SK-N-SH (cell line): ENCODE measurements around the gene CAST. TPM values are rescaled to one million over a fixed set of nuclear protein-coding genes. Genes with fewer than 3 reads are reported as not detected.

Source experiments
- CTCF ChIA-PET: fragments of 300-600, 350-600 bp; formaldehyde crosslinking; extraction: SDS; loops from one replicate; lab custom pipeline; 2021; lab: Yijun Ruan, JAX
- POLR2A ChIA-PET: fragments of 350-600 bp; sonication (Branson Sonifier 250); formaldehyde crosslinking; extraction: SDS; loops from one replicate; lab custom pipeline; 2020; ENCODE audit warnings: antibody characterized with exemption, inconsistent platforms; lab: Yijun Ruan, JAX
- DNase-seq: peaks from one replicate; pipeline ENCODE4 v3.0.0; 2012
- H2AFZ ChIP-seq: fragments of 200-600 bp; sonication (generic); 2 replicates; pipeline ENCODE4 v1.8.1; 2016; ENCODE audit warnings: antibody characterized with exemption, mild to moderate bottlenecking, low read depth
- H3F3A ChIP-seq: fragments of 200-600 bp; sonication (generic); replicated peaks from 2 replicates; pipeline ENCODE3; 2016; ENCODE audit warnings: antibody characterized with exemption, mild to moderate bottlenecking; ENCODE audit not compliant: insufficient read depth
- H3K27ac ChIP-seq, 2 experiments: fragments of 200-500 bp in 1 of 2; fragments of 200-600 bp in 1 of 2; sonication (Bioruptor generic) in 1 of 2; sonication (generic), shearing (Covaris generic) in 1 of 2; 2 replicates each; pipeline versions ENCODE4 v1.5.1 to v1.6.1; 2014 to 2016; ENCODE audit warnings: low read depth in 2 of 2, inconsistent platforms in 1 of 2, low read length in 1 of 2, mild to moderate bottlenecking in 1 of 2, mixed read lengths in 1 of 2
- H3K27me3 ChIP-seq: fragments of 200-600 bp; sonication (generic), shearing (Covaris generic); 2 replicates; pipeline ENCODE4 v1.6.1; 2016; ENCODE audit warnings: mixed run types; ENCODE audit not compliant: insufficient read depth
- H3K36me3 ChIP-seq, 2 experiments: fragments of 200-500 bp in 1 of 2; fragments of 200-600 bp in 1 of 2; sonication (Bioruptor generic) in 1 of 2; sonication (generic) in 1 of 2; replicated peaks in 1 of 2; 2 replicates each; pipeline versions ENCODE3 to v1.5.1; 2014 to 2016; ENCODE audit warnings: low read length in 1 of 2, mild to moderate bottlenecking in 1 of 2; ENCODE audit not compliant: insufficient read depth in 2 of 2, control insufficient read depth in 1 of 2
- H3K4me1 ChIP-seq, 2 experiments: fragments of 200-500 bp in 1 of 2; fragments of 200-600 bp in 1 of 2; sonication (Bioruptor generic) in 1 of 2; sonication (generic), shearing (Covaris generic) in 1 of 2; 2 replicates each; pipeline versions ENCODE4 v1.5.1 to v1.6.1; 2014 to 2016; ENCODE audit warnings: low read depth in 1 of 2, low read length in 1 of 2, mixed run types in 1 of 2; ENCODE audit not compliant: insufficient read depth in 2 of 2, control insufficient read depth in 1 of 2
- H3K4me2 ChIP-seq: fragments of 200-600 bp; sonication (generic), shearing (Covaris generic); 2 replicates; pipeline ENCODE4 v1.6.1; 2017; ENCODE audit warnings: mixed run types
- H3K4me3 ChIP-seq, 2 experiments: fragments of 200-500 bp in 1 of 2; fragments of 200-600 bp in 1 of 2; sonication (Bioruptor generic) in 1 of 2; sonication (generic), shearing (Covaris generic) in 1 of 2; 2 replicates each; pipeline versions ENCODE4 v1.5.1 to v1.8.1; 2014 to 2016; ENCODE audit warnings: low read depth in 2 of 2, inconsistent platforms in 1 of 2, low read length in 1 of 2, mild to moderate bottlenecking in 1 of 2, mixed read lengths in 1 of 2, moderate library complexity in 1 of 2
- H3K79me2 ChIP-seq: fragments of 200-600 bp; sonication (generic); 2 replicates; pipeline ENCODE4 v1.8.1; 2017; ENCODE audit warnings: mild to moderate bottlenecking; ENCODE audit not compliant: insufficient read depth
- H3K9ac ChIP-seq: fragments of 200-600 bp; sonication (generic); 2 replicates; pipeline ENCODE4 v1.6.1; 2017; ENCODE audit warnings: mixed run types
- H3K9me2 ChIP-seq: fragments of 200-600 bp; sonication (generic); 2 replicates; pipeline ENCODE4 v1.6.1; 2017; ENCODE audit warnings: mixed run types
- H3K9me3 ChIP-seq: fragments of 200-600 bp; sonication (generic); 2 replicates; pipeline ENCODE4 v1.6.1; 2017; ENCODE audit warnings: mixed run types, mild to moderate bottlenecking, moderate library complexity
- H4K20me1 ChIP-seq: fragments of 200-600 bp; sonication (generic); 2 replicates; pipeline ENCODE4 v1.6.1; 2017; ENCODE audit warnings: mild to moderate bottlenecking, mixed run types; ENCODE audit not compliant: insufficient read depth
- CHD2 ChIP-seq: fragments of 150-350 bp; IDR thresholded peaks from 2 replicates; pipeline ENCODE4 v1.6.1; 2018; ENCODE audit warnings: low read length; ENCODE audit not compliant: partially characterized antibody
- EZH2phosphoT487 ChIP-seq: fragments of 200-600 bp; sonication (generic); IDR thresholded peaks from 2 replicates; pipeline ENCODE4 v1.6.1; 2017; ENCODE audit warnings: low read depth, mixed run types, mild to moderate bottlenecking, antibody characterized with exemption, moderate library complexity, borderline replicate concordance
- FOXM1 ChIP-seq: IDR thresholded peaks from 2 replicates; pipeline ENCODE4 v1.4.0; 2012; ENCODE audit warnings: low read depth, mild to moderate bottlenecking
- GABPA ChIP-seq: IDR thresholded peaks from 2 replicates; pipeline ENCODE4 v1.4.0; 2012; ENCODE audit warnings: low read depth, mild to moderate bottlenecking
- JUND ChIP-seq: IDR thresholded peaks from 2 replicates; pipeline ENCODE4 v1.4.0; 2012
- NFIC ChIP-seq: IDR thresholded peaks from 2 replicates; pipeline ENCODE4 v1.4.0; 2012; ENCODE audit warnings: borderline replicate concordance
- POLR2AphosphoS5 ChIP-seq: IDR thresholded peaks from 2 replicates; pipeline ENCODE4 v1.6.1; 2012; ENCODE audit warnings: low read depth, low read length
- RAD21 ChIP-seq: IDR thresholded peaks from 2 replicates; pipeline ENCODE4 v1.6.1; 2012; ENCODE audit warnings: mild to moderate bottlenecking, low read length
- TAF1 ChIP-seq: IDR thresholded peaks from 2 replicates; pipeline ENCODE4 v1.6.1; 2012; ENCODE audit warnings: low read depth, mild to moderate bottlenecking, low read length, moderate library complexity, borderline replicate concordance
- TEAD4 ChIP-seq: IDR thresholded peaks from 2 replicates; pipeline ENCODE4 v1.4.0; 2012; ENCODE audit warnings: mild to moderate bottlenecking, borderline replicate concordance; ENCODE audit not compliant: insufficient read depth
- WGBS: methylation state at CpG from one replicate; pipeline ENCODE4 v1.1.6; 2017; ENCODE audit warnings: low lambda C conversion rate; 5-methylcytosine and 5-hydroxymethylcytosine counted together
- polyA plus RNA-seq, 3 experiments: library from polyadenylated mRNA; depleted of rRNA; stranded (reverse); fragments of >200 nt; gene quantifications; 2 replicates each; pipeline ENCODE4 v1.2.3, GENCODE V29; 2012
- TF ChIP-seq, protein P1 (sequence below): fragments of 200-600 bp; sonication (generic); IDR thresholded peaks from 2 replicates; pipeline ENCODE4 v1.6.1; 2017; ENCODE audit warnings: antibody characterized with exemption, mild to moderate bottlenecking, moderate library complexity
- TF ChIP-seq, protein P2 (sequence below): IDR thresholded peaks from 2 replicates; pipeline ENCODE4 v1.4.0; 2012; ENCODE audit warnings: low read depth, borderline replicate concordance
- TF ChIP-seq, protein P3 (sequence below): fragments of 150-350 bp; IDR thresholded peaks from 2 replicates; pipeline ENCODE4 v1.6.1; 2017; ENCODE audit warnings: antibody characterized with exemption, low read length, low read depth, borderline replicate concordance
- TF ChIP-seq, protein P4 (sequence below): IDR thresholded peaks from 2 replicates; pipeline ENCODE4 v1.4.0; 2012; ENCODE audit warnings: low read depth
- TF ChIP-seq, protein P5 (sequence below): fragments of 150-350 bp; IDR thresholded peaks from 2 replicates; pipeline ENCODE4 v1.6.1; 2016; ENCODE audit warnings: mild to moderate bottlenecking, low read depth, low read length

Gene CAST
- polyA plus RNA-seq, 1 of the 3 experiments (the other 2 are of a cell fraction), result 82.9 TPM

DNA sequence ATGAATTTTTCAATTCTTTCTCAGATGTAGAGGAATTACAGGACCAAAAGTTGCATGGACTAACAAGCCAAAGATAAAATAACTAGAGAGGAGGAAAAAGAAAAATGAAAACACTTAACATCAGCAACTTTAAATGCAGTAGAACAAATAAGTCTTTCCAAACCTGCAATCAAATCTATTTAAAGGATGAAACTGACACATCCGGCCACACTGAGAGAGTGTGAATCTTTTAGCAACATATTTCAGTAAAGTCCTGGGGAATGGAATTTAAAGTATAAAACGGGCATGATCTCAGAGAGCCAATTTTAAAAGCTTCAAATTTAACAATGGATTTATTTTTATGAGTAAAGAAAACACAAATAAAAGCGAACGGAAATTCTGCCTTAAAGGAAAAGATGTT is 17.1 kb downstream of the CAST start:
- DNase-seq, result no peak
- TF ChIP-seq NFIC (no peak), POLR2AphosphoS5 (no peak), TEAD4 (no peak), TAF1 (no peak), EZH2phosphoT487 (no peak), JUND (no peak), GABPA (no peak), FOXM1 (no peak), CHD2 (no peak), RAD21 (no peak)
- TF ChIP-seq, protein P1, sequence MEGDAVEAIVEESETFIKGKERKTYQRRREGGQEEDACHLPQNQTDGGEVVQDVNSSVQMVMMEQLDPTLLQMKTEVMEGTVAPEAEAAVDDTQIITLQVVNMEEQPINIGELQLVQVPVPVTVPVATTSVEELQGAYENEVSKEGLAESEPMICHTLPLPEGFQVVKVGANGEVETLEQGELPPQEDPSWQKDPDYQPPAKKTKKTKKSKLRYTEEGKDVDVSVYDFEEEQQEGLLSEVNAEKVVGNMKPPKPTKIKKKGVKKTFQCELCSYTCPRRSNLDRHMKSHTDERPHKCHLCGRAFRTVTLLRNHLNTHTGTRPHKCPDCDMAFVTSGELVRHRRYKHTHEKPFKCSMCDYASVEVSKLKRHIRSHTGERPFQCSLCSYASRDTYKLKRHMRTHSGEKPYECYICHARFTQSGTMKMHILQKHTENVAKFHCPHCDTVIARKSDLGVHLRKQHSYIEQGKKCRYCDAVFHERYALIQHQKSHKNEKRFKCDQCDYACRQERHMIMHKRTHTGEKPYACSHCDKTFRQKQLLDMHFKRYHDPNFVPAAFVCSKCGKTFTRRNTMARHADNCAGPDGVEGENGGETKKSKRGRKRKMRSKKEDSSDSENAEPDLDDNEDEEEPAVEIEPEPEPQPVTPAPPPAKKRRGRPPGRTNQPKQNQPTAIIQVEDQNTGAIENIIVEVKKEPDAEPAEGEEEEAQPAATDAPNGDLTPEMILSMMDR, result no peak
- TF ChIP-seq, protein P2, sequence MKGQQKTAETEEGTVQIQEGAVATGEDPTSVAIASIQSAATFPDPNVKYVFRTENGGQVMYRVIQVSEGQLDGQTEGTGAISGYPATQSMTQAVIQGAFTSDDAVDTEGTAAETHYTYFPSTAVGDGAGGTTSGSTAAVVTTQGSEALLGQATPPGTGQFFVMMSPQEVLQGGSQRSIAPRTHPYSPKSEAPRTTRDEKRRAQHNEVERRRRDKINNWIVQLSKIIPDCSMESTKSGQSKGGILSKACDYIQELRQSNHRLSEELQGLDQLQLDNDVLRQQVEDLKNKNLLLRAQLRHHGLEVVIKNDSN, result no peak
- TF ChIP-seq, protein P3, sequence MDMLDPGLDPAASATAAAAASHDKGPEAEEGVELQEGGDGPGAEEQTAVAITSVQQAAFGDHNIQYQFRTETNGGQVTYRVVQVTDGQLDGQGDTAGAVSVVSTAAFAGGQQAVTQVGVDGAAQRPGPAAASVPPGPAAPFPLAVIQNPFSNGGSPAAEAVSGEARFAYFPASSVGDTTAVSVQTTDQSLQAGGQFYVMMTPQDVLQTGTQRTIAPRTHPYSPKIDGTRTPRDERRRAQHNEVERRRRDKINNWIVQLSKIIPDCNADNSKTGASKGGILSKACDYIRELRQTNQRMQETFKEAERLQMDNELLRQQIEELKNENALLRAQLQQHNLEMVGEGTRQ, result no peak
- TF ChIP-seq, protein P4, sequence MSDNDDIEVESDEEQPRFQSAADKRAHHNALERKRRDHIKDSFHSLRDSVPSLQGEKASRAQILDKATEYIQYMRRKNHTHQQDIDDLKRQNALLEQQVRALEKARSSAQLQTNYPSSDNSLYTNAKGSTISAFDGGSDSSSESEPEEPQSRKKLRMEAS, result no peak
- TF ChIP-seq, protein P5, sequence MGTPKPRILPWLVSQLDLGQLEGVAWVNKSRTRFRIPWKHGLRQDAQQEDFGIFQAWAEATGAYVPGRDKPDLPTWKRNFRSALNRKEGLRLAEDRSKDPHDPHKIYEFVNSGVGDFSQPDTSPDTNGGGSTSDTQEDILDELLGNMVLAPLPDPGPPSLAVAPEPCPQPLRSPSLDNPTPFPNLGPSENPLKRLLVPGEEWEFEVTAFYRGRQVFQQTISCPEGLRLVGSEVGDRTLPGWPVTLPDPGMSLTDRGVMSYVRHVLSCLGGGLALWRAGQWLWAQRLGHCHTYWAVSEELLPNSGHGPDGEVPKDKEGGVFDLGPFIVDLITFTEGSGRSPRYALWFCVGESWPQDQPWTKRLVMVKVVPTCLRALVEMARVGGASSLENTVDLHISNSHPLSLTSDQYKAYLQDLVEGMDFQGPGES, result no peak
- Histone ChIP-seq H3K27ac (no peak overlapping the region), H3K9me3 (no peaks in the 10 kb centered on the region), H3K4me3 (no peak overlapping the region), H2AFZ (no peak overlapping the region), H4K20me1 (peaks cover 34% of the 10 kb centered on the region), H3K79me2 (peaks cover 86% of the 10 kb centered on the region), H3K9me2 (no peaks in the 10 kb centered on the region), H3F3A (peaks cover 18% of the 10 kb centered on the region), H3K4me2 (no peak overlapping the region), H3K27me3 (no peaks in the 10 kb centered on the region), H3K9ac (no peak overlapping the region), H3K4me1 (no peaks in the 10 kb centered on the region; a peak in 1 of 4 replicates), H3K36me3 (peaks cover 0 to 47% of the 10 kb centered on the region in 2 experiments)
- 92% methylated on average over 4 of the region's 4 CpGs for WGBS
- ChIA-PET POLR2A (no interaction called here), CTCF (interaction anchor here (0.9 to 2.1 kb wide), 2 partner anchors 73 to 334 kb away, joined by 3 to 4 read pairs; no protein-coding TSS in a partner anchor)
